Measurements from ENCODE around the gene KRTAP10-11.
"Not testable (repeated sequence)": the region's sequence is repeated elsewhere in the genome, so short reads cannot be mapped to it uniquely, and the experiment has no call there.

KRTAP10-11 gene

GRCh38 chr21:44615466-44615865, 30.7 kb upstream of the KRTAP10-11 start:
- DNase-seq (ENCODE audit: low spot score) = no peak

GRCh38 chr21:44615911-44616590, 30.2 kb upstream of the KRTAP10-11 start:
- DNase-seq (ENCODE audit: low spot score) = no peak

GRCh38 chr21:44616591-44616926, 29.7 kb upstream of the KRTAP10-11 start:
- DNase-seq (ENCODE audit: low spot score) = no peak

GRCh38 chr21:44617071-44617501, 29.1 kb upstream of the KRTAP10-11 start:
- DNase-seq (ENCODE audit: low spot score) = no peak

- no peak for DNase-seq (ENCODE audit: low spot score)
These were observed 27.7 kb upstream of the KRTAP10-11 start for GRCh38 chr21:44618504-44618903.

- no peak for DNase-seq (ENCODE audit: low spot score)
These were observed 27.3 kb upstream of the KRTAP10-11 start for GRCh38 chr21:44618909-44619308.

GRCh38 chr21:44619886-44620285, 26.3 kb upstream of the KRTAP10-11 start:
- DNase-seq (ENCODE audit: low spot score) = no peak

GRCh38 chr21:44623575-44623974, 22.6 kb upstream of the KRTAP10-11 start:
- DNase-seq (ENCODE audit: low spot score) = no peak

GRCh38 chr21:44625756-44626155, 20.5 kb upstream of the KRTAP10-11 start:
- no peak for DNase-seq (ENCODE audit: low spot score)

- DNase-seq (ENCODE audit: low spot score) = no peak
These were observed 20.0 kb upstream of the KRTAP10-11 start for GRCh38 chr21:44626262-44626661.

- no peak for DNase-seq (ENCODE audit: low spot score)
These were observed 19.5 kb upstream of the KRTAP10-11 start, which contains the start of gene KRTAP10-9 for GRCh38 chr21:44626673-44627143. Gene KRTAP10-9 (plus strand): TSS chr21:44627093. CDS start chr21:44627172, 79 bp downstream.

GRCh38 chr21:44627181-44627822, 18.9 kb upstream of the KRTAP10-11 start:
- DNase-seq (ENCODE audit: low spot score) = not testable (repeated sequence)

- not testable (repeated sequence) for DNase-seq (ENCODE audit: low spot score)
These were observed 18.4 kb upstream of the KRTAP10-11 start for GRCh38 chr21:44627831-44628233.

GRCh38 chr21:44628707-44629391, 17.4 kb upstream of the KRTAP10-11 start:
- no peak for DNase-seq (ENCODE audit: low spot score)

- no peak for DNase-seq (ENCODE audit: low spot score)
These were observed 15.8 kb upstream of the KRTAP10-11 start for GRCh38 chr21:44630440-44630839.

- no peak for DNase-seq (ENCODE audit: low spot score)
These were observed 14.1 kb upstream of the KRTAP10-11 start for GRCh38 chr21:44632067-44632466.

GRCh38 chr21:44636209-44637017, 9.8 kb upstream of the KRTAP10-11 start:
- DNase-seq (ENCODE audit: low spot score) = no peak

- DNase-seq (ENCODE audit: low spot score) = no peak
These were observed 9.0 kb upstream of the KRTAP10-11 start, which contains the start of gene KRTAP10-10 for GRCh38 chr21:44637018-44637850. Gene KRTAP10-10 (plus strand): TSS chr21:44637356. CDS start chr21:44637418, 62 bp downstream.

GRCh38 chr21:44637851-44638348, 8.3 kb upstream of the KRTAP10-11 start:
- DNase-seq (ENCODE audit: low spot score) = not testable (repeated sequence)

- DNase-seq (ENCODE audit: low spot score) = not testable (repeated sequence)
These were observed 7.5 kb upstream of the KRTAP10-11 start for GRCh38 chr21:44638506-44639330.
